Epithelial cell of esophagus (primary cell): Measurements from ENCODE around the gene CFAP58.

ENCODE experiments used
- DNase-seq: peaks from one replicate; pipeline ENCODE4 v3.0.0; 2010; ENCODE audit warnings: low read depth
- H3K4me3 ChIP-seq: 2 replicates; pipeline ENCODE4 v1.5.1; 2011; ENCODE audit warnings: mild to moderate bottlenecking, low read length, control low read depth
- TF ChIP-seq, protein P1 (sequence below): IDR thresholded peaks from 2 replicates; pipeline ENCODE4 v1.5.1; 2011; ENCODE audit warnings: low read depth, mild to moderate bottlenecking, low read length, control low read depth, inconsistent platforms; ENCODE audit not compliant: insufficient read depth; ENCODE audit errors: missing control alignments

CFAP58 gene

DNA sequence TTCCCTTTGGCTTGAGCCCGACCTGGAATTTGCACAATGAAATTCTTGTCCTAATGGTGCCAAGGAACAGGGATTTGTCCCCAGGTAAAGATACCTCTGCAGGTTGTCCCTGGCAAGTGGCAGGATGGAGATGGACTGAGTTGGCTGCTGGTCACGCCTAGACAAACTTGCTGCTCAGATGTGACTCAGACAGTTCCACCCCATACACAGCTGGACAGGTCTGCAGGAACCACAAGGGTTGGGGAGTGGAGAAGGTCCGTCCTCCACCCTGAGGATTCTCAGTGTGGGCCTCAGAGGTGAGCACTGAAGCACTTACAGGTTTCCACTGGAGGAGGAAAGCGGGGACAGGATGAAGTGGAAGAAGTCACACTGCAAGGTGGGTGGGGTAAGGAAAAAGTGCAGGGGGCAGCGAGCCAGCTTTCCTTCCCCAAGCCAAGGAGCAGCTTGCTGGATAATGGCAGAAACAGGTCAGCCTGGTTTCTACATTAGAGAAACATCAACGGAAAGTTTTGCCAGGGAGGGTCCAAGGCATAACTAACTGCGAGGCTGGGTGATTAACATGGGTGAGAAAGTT, 35.8 kb upstream of the CFAP58 start:
- peak; percentile 70 for DNase-seq
- TF ChIP-seq, protein P1, sequence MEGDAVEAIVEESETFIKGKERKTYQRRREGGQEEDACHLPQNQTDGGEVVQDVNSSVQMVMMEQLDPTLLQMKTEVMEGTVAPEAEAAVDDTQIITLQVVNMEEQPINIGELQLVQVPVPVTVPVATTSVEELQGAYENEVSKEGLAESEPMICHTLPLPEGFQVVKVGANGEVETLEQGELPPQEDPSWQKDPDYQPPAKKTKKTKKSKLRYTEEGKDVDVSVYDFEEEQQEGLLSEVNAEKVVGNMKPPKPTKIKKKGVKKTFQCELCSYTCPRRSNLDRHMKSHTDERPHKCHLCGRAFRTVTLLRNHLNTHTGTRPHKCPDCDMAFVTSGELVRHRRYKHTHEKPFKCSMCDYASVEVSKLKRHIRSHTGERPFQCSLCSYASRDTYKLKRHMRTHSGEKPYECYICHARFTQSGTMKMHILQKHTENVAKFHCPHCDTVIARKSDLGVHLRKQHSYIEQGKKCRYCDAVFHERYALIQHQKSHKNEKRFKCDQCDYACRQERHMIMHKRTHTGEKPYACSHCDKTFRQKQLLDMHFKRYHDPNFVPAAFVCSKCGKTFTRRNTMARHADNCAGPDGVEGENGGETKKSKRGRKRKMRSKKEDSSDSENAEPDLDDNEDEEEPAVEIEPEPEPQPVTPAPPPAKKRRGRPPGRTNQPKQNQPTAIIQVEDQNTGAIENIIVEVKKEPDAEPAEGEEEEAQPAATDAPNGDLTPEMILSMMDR: no peak
- no peak overlapping the region for H3K4me3 ChIP-seq

DNA sequence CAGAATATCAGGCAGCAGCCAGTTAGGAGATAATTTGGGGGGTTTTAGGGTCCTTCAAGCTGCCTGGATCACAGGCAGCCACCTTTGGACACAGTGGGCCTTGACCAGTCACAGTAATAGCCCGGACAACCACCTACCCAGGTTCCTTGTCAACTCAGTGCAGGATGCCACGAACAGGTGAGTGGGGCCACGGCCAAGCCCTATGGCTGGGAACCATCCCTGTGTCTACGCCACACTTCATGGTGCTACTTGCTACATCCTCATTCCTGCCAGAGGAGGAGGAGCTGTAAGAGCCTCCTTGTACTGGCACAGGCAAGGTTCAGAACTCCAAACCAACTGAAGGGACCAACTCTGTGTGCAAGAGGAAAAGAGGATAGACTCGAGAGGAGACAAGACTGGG, 35.3 kb upstream of the CFAP58 start:
- H3K4me3 ChIP-seq: no peak overlapping the region
- TF ChIP-seq, protein P1: no peak

DNA sequence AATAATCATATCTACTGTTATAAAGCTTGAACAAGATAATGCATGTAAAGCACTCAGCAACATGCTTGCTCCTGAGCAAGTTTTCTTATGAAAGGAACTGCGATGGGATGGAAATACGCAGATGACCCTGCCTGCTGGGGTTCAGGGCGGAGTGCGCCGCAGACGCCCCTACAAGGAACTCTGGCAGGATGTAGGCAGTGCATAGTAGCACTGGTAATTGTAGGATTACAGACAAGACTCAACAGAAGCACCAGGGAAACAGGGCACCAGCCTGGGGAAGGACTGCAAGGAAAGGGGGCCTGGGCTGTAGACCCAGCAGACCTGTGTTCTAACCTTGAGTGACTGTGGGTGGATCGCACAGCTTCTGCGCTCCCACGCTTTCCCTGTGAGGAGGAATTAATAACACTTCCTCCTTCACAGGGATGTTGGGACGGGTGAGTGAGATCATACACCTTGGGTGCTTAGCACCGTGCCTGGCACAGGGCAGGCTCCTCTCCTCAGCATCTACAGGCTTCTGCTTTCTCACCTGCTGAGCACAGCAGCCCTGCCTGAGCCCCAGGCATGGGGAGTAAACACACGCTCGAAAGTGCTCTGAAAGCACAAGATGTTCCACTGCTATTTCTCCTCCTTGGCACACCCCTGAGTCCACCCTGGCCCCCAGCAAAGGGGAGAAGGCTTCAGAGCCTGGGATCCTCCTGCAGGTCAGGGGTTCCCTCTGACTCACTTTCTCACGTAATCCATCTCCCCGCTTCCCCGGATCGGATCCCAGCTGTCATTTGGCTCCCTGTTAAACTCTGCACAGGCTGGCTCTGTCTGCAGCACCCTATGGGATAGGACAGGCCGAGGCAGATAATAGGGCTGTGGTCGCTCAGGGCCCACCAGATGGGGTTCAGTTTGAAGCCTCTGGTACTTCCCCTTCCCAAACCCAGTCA, 34.6 kb upstream of the CFAP58 start:
- peak; percentile 89 for DNase-seq
- no peak overlapping the region for H3K4me3 ChIP-seq
- TF ChIP-seq, protein P1: no peak

More for the DNA sequence above, 35.3 kb upstream of the CFAP58 start:
- DNase-seq: no peak

DNA sequence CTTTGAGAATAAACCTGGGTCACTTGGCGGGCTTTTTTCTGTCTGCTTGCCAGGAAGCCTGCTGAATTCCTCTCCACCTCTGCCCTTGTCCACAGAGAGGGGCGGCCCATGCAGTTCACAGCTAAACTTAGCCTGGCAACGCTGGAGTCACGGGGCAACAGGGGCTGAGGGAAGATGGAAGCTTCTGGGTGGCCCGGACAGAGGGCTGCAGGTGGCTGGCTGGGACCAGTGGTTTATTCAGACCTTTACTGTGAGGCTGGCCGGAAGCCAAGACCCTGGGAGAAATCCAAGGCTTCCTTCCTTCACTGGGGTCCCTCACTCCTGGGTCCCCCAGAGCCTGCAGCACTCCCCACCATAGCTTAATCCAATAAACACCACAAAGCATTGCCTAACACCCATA, 32.4 kb upstream of the CFAP58 start:
- TF ChIP-seq, protein P1: no peak
- no peak overlapping the region for H3K4me3 ChIP-seq
- no peak for DNase-seq

DNA sequence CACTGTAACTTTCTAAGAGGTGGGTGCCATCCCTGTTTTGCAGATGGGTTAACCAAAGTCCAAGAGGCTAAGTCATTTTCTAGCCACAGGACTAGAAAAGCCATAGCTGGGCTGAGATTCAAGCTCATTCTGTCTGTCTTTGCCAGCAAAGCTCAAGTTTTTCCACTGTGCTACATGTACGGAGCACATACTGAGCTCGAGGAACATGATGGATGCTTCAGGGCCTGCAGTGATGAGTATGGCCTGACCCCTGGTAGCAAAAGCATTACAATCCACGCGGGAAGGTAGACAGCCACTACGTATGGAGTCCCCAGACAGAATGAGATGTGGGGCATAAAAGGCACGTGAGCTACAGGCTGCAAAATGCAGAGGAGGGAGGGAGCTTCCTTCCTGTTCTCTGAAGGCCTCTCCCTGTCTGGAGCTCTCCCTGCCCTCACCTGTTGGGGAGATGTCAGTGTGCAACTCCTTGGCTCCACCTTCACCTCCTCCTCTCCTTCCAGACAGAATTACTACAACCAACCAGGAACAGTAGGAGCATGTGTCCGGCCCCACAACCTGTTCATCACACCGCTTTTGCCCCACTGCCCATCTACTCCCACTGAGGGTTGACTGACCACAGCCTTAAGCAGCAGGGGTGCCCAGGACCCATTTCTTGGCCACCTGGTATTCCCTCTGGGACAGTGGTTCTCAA, 31.8 kb upstream of the CFAP58 start:
- DNase-seq: peak; percentile 68
- H3K4me3 ChIP-seq: no peak overlapping the region
- TF ChIP-seq, protein P1: no peak

DNA sequence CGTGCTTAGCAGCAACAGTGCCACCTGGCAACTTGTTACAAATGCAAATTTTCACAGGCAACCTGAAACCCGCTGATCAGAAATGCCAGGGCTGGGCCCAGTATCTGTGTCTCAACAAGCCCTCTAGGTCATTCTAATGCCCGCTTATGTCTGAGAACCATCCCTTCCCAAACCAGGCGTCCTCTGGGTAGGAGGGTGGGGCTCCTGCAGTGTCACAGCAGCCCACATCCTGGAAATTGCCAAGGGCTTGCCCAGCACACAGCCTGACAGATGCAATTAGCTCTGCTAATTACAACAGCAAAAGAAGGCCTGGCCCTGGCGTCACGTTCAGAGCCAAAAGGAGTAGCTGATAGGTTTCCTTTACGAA, 31.2 kb upstream of the CFAP58 start:
- DNase-seq: peak; percentile 93
- H3K4me3 ChIP-seq: no peak overlapping the region

More for the DNA sequence above, 31.2 kb upstream of the CFAP58 start:
- TF ChIP-seq, protein P1: no peak
